ENCODE results near the gene CHCHD10.

The CHCHD10 gene

GRCh38 chr22:23801886-23802377 is 34.2 kb upstream of the CHCHD10 start (continued):
- TF ChIP-seq TOX (CRISPR knock-in tag; IDR thresholded peaks at IDR 0.05; ENCODE audit: borderline replicate concordance) (no peak), OSR1 (CRISPR knock-in tag; IDR thresholded peaks at IDR 0.05) (no peak), ZNF70 (CRISPR knock-in tag; IDR thresholded peaks at IDR 0.05) (no peak), ESRRG (CRISPR knock-in tag; IDR thresholded peaks at IDR 0.05) (no peak), ZNF8 (CRISPR knock-in tag; IDR thresholded peaks at IDR 0.05) (no peak)

DNA sequence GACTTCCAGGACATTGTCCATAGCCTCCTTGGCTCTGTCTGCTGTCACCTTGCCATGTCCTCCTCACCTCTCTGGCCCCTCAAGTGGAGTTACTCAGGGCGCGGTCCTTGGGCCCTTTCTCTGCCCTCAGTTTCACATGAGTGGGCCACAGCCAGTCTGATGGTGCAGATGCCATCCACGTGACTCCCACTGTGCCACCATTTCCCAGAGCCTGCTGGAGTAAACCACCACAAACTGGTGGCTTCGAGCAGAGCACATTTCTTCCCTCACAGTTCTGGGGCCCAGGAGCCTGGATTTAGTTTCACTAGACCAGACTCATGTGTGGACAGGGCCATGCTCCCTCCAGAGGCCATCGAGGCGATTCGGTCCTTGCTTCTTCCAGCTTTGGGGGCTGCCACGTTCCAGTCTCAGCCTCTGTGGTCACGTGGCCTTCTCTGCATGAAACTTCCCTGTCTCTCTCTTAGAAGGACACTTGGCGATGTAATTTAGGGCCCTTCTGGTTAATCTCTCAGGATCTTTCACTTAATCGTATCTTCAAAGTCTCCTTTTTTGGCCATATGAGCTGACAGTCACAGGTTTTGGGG is 33.6 kb upstream of the CHCHD10 start:
- ATAC-seq, result no peak
- TF ChIP-seq ZNF565 (CRISPR knock-in tag; conservative IDR thresholded peaks at IDR 0.05; ENCODE audit: low read depth) (no peak), CSDC2 (CRISPR knock-in tag; IDR thresholded peaks at IDR 0.05) (no peak), TSHZ2 (CRISPR knock-in tag; IDR thresholded peaks at IDR 0.05) (no peak), ZNF70 (CRISPR knock-in tag; IDR thresholded peaks at IDR 0.05) (no peak), ESRRG (CRISPR knock-in tag; IDR thresholded peaks at IDR 0.05) (no peak), ARNTL (CRISPR knock-in tag; IDR thresholded peaks at IDR 0.05; ENCODE audit: borderline replicate concordance, low read depth) (no peak), TOX (CRISPR knock-in tag; IDR thresholded peaks at IDR 0.05; ENCODE audit: borderline replicate concordance) (no peak), RARB (CRISPR knock-in tag; IDR thresholded peaks at IDR 0.05) (no peak), BACH2 (CRISPR knock-in tag; IDR thresholded peaks at IDR 0.05; ENCODE audit: borderline replicate concordance) (no peak), ISL1 (CRISPR knock-in tag; IDR thresholded peaks at IDR 0.05) (no peak), GLIS3 (CRISPR knock-in tag; IDR thresholded peaks at IDR 0.05) (no peak), OSR1 (CRISPR knock-in tag; IDR thresholded peaks at IDR 0.05) (no peak), PPARA (CRISPR knock-in tag; IDR thresholded peaks at IDR 0.05; ENCODE audit: borderline replicate concordance) (no peak), TCF4 (CRISPR knock-in tag; IDR thresholded peaks at IDR 0.05; ENCODE audit: borderline replicate concordance) (no peak)
- TF ChIP-seq, protein P1, sequence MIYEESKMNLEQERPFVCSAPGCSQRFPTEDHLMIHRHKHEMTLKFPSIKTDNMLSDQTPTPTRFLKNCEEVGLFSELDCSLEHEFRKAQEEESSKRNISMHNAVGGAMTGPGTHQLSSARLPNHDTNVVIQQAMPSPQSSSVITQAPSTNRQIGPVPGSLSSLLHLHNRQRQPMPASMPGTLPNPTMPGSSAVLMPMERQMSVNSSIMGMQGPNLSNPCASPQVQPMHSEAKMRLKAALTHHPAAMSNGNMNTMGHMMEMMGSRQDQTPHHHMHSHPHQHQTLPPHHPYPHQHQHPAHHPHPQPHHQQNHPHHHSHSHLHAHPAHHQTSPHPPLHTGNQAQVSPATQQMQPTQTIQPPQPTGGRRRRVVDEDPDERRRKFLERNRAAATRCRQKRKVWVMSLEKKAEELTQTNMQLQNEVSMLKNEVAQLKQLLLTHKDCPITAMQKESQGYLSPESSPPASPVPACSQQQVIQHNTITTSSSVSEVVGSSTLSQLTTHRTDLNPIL (CRISPR knock-in tag; IDR thresholded peaks at IDR 0.05; ENCODE audit: low read depth), result no peak

DNA sequence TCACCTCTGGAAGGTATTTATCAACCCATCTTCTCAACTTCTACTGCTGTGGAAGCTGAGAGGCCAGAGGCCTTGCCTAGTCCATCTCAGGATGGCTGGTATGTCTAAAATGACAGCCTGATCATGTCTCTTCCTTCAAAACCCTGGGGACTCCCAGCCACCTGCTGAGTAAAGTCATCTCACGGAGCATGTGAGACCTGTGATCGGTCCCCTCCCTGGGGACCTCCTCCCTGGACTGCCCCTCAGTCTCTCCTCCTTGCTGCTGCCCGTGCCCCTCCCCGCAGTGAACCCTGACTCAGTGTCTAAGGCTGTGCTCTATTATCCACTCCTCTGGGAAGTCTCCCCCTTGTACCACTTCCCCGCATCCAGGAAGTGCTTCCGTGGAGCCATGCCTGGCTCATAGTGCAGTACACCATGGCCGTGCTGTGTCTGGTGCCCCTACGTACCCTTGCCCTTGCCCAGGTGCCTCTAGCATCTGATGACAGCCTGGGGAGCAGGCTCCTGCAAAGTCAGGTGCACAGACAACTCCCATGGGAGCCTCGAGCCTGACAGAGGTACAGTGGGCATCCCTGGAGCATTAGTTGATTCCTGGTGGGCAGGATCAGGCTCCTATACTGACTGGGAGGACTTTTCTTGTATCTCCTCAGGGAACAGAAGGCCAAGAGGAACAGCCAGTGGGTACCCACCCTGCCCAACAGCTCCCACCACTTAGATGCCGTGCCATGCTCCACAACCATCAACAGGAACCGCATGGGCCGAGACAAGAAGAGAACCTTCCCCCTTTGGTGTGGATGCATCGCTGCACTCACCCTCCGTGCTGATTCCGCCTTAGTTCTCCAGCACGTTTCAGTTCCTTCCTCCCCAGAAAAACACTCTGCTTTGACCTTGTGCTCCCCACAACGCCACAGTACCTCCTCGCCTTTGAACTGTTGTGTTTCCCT is 32.8 kb upstream of the CHCHD10 start:
- no peak for ATAC-seq
- TF ChIP-seq TOX (CRISPR knock-in tag; IDR thresholded peaks at IDR 0.05; ENCODE audit: borderline replicate concordance) (no peak), ZNF565 (CRISPR knock-in tag; conservative IDR thresholded peaks at IDR 0.05; ENCODE audit: low read depth) (no peak), PATZ1 (CRISPR knock-in tag; IDR thresholded peaks at IDR 0.05; ENCODE audit: borderline replicate concordance) (no peak), OSR1 (CRISPR knock-in tag; IDR thresholded peaks at IDR 0.05) (no peak), ZFP30 (CRISPR knock-in tag; IDR thresholded peaks at IDR 0.05) (no peak)
- TF ChIP-seq, protein P2, sequence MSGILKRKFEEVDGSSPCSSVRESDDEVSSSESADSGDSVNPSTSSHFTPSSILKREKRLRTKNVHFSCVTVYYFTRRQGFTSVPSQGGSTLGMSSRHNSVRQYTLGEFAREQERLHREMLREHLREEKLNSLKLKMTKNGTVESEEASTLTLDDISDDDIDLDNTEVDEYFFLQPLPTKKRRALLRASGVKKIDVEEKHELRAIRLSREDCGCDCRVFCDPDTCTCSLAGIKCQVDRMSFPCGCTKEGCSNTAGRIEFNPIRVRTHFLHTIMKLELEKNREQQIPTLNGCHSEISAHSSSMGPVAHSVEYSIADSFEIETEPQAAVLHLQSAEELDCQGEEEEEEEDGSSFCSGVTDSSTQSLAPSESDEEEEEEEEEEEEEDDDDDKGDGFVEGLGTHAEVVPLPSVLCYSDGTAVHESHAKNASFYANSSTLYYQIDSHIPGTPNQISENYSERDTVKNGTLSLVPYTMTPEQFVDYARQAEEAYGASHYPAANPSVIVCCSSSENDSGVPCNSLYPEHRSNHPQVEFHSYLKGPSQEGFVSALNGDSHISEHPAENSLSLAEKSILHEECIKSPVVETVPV (CRISPR knock-in tag; IDR thresholded peaks at IDR 0.05), result no peak

GRCh38 chr22:23796461-23796860 is 28.7 kb upstream of the CHCHD10 start:
- no peak for ATAC-seq
- TF ChIP-seq CSDC2 (CRISPR knock-in tag; IDR thresholded peaks at IDR 0.05) (no peak), OSR1 (CRISPR knock-in tag; IDR thresholded peaks at IDR 0.05) (no peak)

Measured in SK-N-SH treated with all-trans-retinoic acid at 6 μM for 48 hours (cell line).